Spleen (tissue), 11 donors: Measurements from ENCODE around the gene ZIK1. TPM values are rescaled to one million over a fixed set of nuclear protein-coding genes. Genes with fewer than 3 reads are reported as not detected.

Experiments
- DNase-seq: peaks from one replicate; pipeline ENCODE4 v3.0.0-alpha.2; 2020
- H3K27ac ChIP-seq, 8 donors: fragments of 200-600 bp; sonication (generic) in 7 of 8; 1 replicate in 4 of 8; 2 replicates in 4 of 8; pipeline versions ENCODE4 v1.5.0 to v1.8.0; 2016 to 2021; ENCODE audit warnings: inconsistent platforms in 4 of 8, mild to moderate bottlenecking in 4 of 8, moderate library complexity in 1 of 8
- H3K27me3 ChIP-seq, 7 donors: fragments of 200-600 bp; sonication (generic) in 6 of 7; replicated peaks in 1 of 7; 1 replicate in 4 of 7; 2 replicates in 3 of 7; pipeline versions ENCODE4 v1.5.0 to v1.8.0; 2016 to 2021; ENCODE audit warnings: inconsistent platforms in 3 of 7, mild to moderate bottlenecking in 1 of 7
- H3K36me3 ChIP-seq, 6 donors: fragments of 200-600 bp; sonication (generic) in 5 of 6; 1 replicate in 4 of 6; 2 replicates in 2 of 6; pipeline versions ENCODE4 v1.5.0 to v1.8.0; 2016 to 2021; ENCODE audit warnings: inconsistent platforms in 2 of 6
- H3K4me1 ChIP-seq, 6 donors: fragments of 200-600 bp; sonication (generic) in 5 of 6; 1 replicate in 3 of 6; 2 replicates in 3 of 6; pipeline versions ENCODE4 v1.5.0 to v1.8.0; 2016 to 2021; ENCODE audit warnings: inconsistent platforms in 3 of 6
- H3K4me3 ChIP-seq, 8 donors: fragments of 200-600 bp; sonication (generic) in 7 of 8; 1 replicate in 4 of 8; 2 replicates in 4 of 8; pipeline versions ENCODE4 v1.5.0 to v1.8.0; 2016 to 2021; ENCODE audit warnings: inconsistent platforms in 4 of 8, mild to moderate bottlenecking in 4 of 8, moderate library complexity in 2 of 8
- H3K9me3 ChIP-seq, 8 donors: fragments of 200-600 bp; sonication (generic) in 7 of 8; 1 replicate in 4 of 8; 2 replicates in 4 of 8; pipeline versions ENCODE4 v1.5.0 to v1.8.0; 2016 to 2021; ENCODE audit warnings: inconsistent platforms in 4 of 8
- CTCF ChIP-seq, 11 experiments: fragments of 200-600 bp in 7 of 11; fragments of 450-650 bp in 4 of 11; sonication (generic) in 4 of 11; IDR thresholded peaks in 8 of 11; conservative IDR thresholded peaks in 3 of 11; 1 replicate in 7 of 11; 2 replicates in 4 of 11; pipeline versions ENCODE4 v1.4.0 to v1.8.0; 2016 to 2021; ENCODE audit warnings: antibody characterized with exemption in 11 of 11, inconsistent platforms in 4 of 11, mild to moderate bottlenecking in 1 of 11
- POLR2A ChIP-seq, 3 donors: fragments of 450-650 bp; IDR thresholded peaks; one replicate each; pipeline ENCODE4 v1.5.1; 2017; ENCODE audit warnings: antibody characterized with exemption in 3 of 3, mild to moderate bottlenecking in 1 of 3
- POLR2AphosphoS5 ChIP-seq, 3 donors: sonication (generic); formaldehyde crosslinking; IDR thresholded peaks; one replicate each; pipeline ENCODE4 v1.5.1; 2017; ENCODE audit warnings: antibody characterized with exemption in 3 of 3
- WGBS, 5 donors: extraction: QIAGEN DNeasy Blood & Tissue Kit in 3 of 5; methylation state at CpG; one replicate each; pipeline versions ENCODE4 v1.1.5 to v1.1.7; 2013 to 2018; 5-methylcytosine and 5-hydroxymethylcytosine counted together
- intact Hi-C: fragments of 100-400 bp; cut with DNase I; formaldehyde crosslinking; loops from one replicate; pipeline ENCODE4 v1.15.0; 2023; ENCODE audit warnings: low total_unique reads
- polyA plus RNA-seq, 3 donors: library from polyadenylated mRNA; stranded (reverse); fragments of 200-250 nt; gene quantifications; one replicate each; pipeline ENCODE4 v1.2.1, GENCODE V29; 2013
- total RNA-seq, 7 donors: library from RNA; depleted of rRNA in 3 of 7; stranded (reverse); fragments of >200 nt in 3 of 7; fragmentation: NEBNext Ultra II Directional in 4 of 7; extraction: Animal tissue kit (Norgen Biotek cat#: 25700) in 4 of 7; gene quantifications; one replicate each; pipeline versions ENCODE4 v1.1.0 to v1.2.1, GENCODE V29; 2016 to 2021
- donor health status: healthy with polysubstance abuse.
- donor health status: DM: no; HTN: no; CAD: no; lungs with moderate emphysema.
- donor health status: DM: no; HTN: no; CAD: no.
- donor health status: Bipolar disorder and iron deficiency.
- donor health status: healthy.
- donor health status: DM: no; HTN: no; CAD: no.
- donor health status: DM: yes; HTN: yes; CAD: no.

ZIK1 gene
- total and polyA plus RNA-seq, 10 donors = 3.4 to 12.0 (median 7.0) TPM

GRCh38 chr19:57566396-57567265, 17.3 kb upstream of the ZIK1 start:
- no peak for DNase-seq
- Histone ChIP-seq H3K36me3 (peaks cover under 1 to 10% (median 5%) of the 10 kb centered on the region in 6 donors), H3K4me1 (no peaks in the 10 kb centered on the region), H3K9me3 (peaks cover 26 to 100% (median 100%) of the 10 kb centered on the region in 8 donors), H3K4me3 (no peak overlapping the region), H3K27me3 (peaks cover 0 to 5% (median 0%) of the 10 kb centered on the region in 7 donors), H3K27ac (no peak overlapping the region)
- TF ChIP-seq POLR2AphosphoS5 (IDR thresholded peaks at IDR 0.05) (no peak), POLR2A (IDR thresholded peaks at IDR 0.05) (no peak), CTCF (IDR thresholded peaks at IDR 0.05 in 8 of 11, conservative IDR thresholded peaks at IDR 0.05 in 3 of 11) (no peak)
- WGBS, 5 donors = 58 to 65% (median 60%) methylated on average over 7 of the region's 7 CpGs
- intact Hi-C loops = no loop called here

- H3K9me3 ChIP-seq = peaks cover 47 to 100% (median 100%) of the 10 kb centered on the region in 8 donors
- intact Hi-C loops = no loop called here
- no peak for DNase-seq
- peaks cover 34 to 51% (median 45%) of the 10 kb centered on the region in 6 donors for H3K36me3 ChIP-seq
- no peak for TF ChIP-seq POLR2A (IDR thresholded peaks at IDR 0.05)
- no peak for TF ChIP-seq CTCF (IDR thresholded peaks at IDR 0.05 in 8 of 11, conservative IDR thresholded peaks at IDR 0.05 in 3 of 11)
- TF ChIP-seq POLR2AphosphoS5 (IDR thresholded peaks at IDR 0.05) = no peak
- no peaks in the 10 kb centered on the region for H3K27me3 ChIP-seq
- no peak overlapping the region for H3K27ac ChIP-seq
- H3K4me1 ChIP-seq = no peaks in the 10 kb centered on the region
- H3K4me3 ChIP-seq = no peak overlapping the region
These were observed 13.2 kb upstream of the ZIK1 start for GRCh38 chr19:57570707-57571106.

GRCh38 chr19:57572415-57572947, 11.5 kb upstream of the ZIK1 start:
- peaks cover 36 to 69% (median 57%) of the 10 kb centered on the region in 6 donors for H3K36me3 ChIP-seq
- no peak for DNase-seq

More at GRCh38 chr19:57572415-57572947, 11.5 kb upstream of the ZIK1 start:
- intact Hi-C loops = no loop called here
- TF ChIP-seq POLR2A (IDR thresholded peaks at IDR 0.05) = no peak
- TF ChIP-seq CTCF (IDR thresholded peaks at IDR 0.05 in 8 of 11, conservative IDR thresholded peaks at IDR 0.05 in 3 of 11) = no peak
- no peak for TF ChIP-seq POLR2AphosphoS5 (IDR thresholded peaks at IDR 0.05)
- H3K27ac ChIP-seq = no peak overlapping the region
- no peaks in the 10 kb centered on the region for H3K27me3 ChIP-seq
- peaks cover 0 to 4% (median 2%) of the 10 kb centered on the region in 6 donors for H3K4me1 ChIP-seq
- peak overlapping the region in 1 of 8 donors; percentile 11 for H3K4me3 ChIP-seq
- peaks cover 42 to 100% (median 100%) of the 10 kb centered on the region in 8 donors for H3K9me3 ChIP-seq
- 96 to 100% (median 97%) methylated on average over 3 of the region's 3 CpGs for whole genome bisulfite sequencing, 5 donors
